ENCODE results near the gene KCNQ1.

KCNQ1 gene

GRCh38 chr11:2580571-2581001, 135.8 kb downstream of the KCNQ1 start:
- no peak overlapping the region for H3K4me3 ChIP-seq (ENCODE audit: low read depth, low read length)
- TF ChIP-seq CTCF (IDR thresholded peaks at IDR 0.05; ENCODE audit: borderline replicate concordance, insufficient read depth, low read depth, low read length), result no peak

GRCh38 chr11:2581151-2581930, 136.5 kb downstream of the KCNQ1 start:
- no peak for TF ChIP-seq CTCF (IDR thresholded peaks at IDR 0.05; ENCODE audit: borderline replicate concordance, insufficient read depth, low read depth, low read length)
- no peak overlapping the region for H3K4me3 ChIP-seq (ENCODE audit: low read depth, low read length)

- no peak for TF ChIP-seq CTCF (IDR thresholded peaks at IDR 0.05; ENCODE audit: borderline replicate concordance, insufficient read depth, low read depth, low read length)
Observed at GRCh38 chr11:2581931-2582350, 137.1 kb downstream of the KCNQ1 start.

GRCh38 chr11:2582351-2582945, 137.6 kb downstream of the KCNQ1 start:
- no peak for TF ChIP-seq CTCF (IDR thresholded peaks at IDR 0.05; ENCODE audit: borderline replicate concordance, insufficient read depth, low read depth, low read length)
- H3K4me3 ChIP-seq (ENCODE audit: low read depth, low read length), result no peak overlapping the region

More at GRCh38 chr11:2581931-2582350, 137.1 kb downstream of the KCNQ1 start:
- H3K4me3 ChIP-seq (ENCODE audit: low read depth, low read length), result no peak overlapping the region

GRCh38 chr11:2582946-2583604, 138.3 kb downstream of the KCNQ1 start:
- no peak overlapping the region for H3K4me3 ChIP-seq (ENCODE audit: low read depth, low read length)
- no peak for TF ChIP-seq CTCF (IDR thresholded peaks at IDR 0.05; ENCODE audit: borderline replicate concordance, insufficient read depth, low read depth, low read length)

- H3K4me3 ChIP-seq (ENCODE audit: low read depth, low read length), result no peak overlapping the region
- no peak for TF ChIP-seq CTCF (IDR thresholded peaks at IDR 0.05; ENCODE audit: borderline replicate concordance, insufficient read depth, low read depth, low read length)
Observed at GRCh38 chr11:2583605-2583958, 138.8 kb downstream of the KCNQ1 start.

All from GM12875 (cell line).